Liver (tissue), 9 donors: ENCODE results near the gene LHX6. TPM values are rescaled to one million over a fixed set of nuclear protein-coding genes. Genes with fewer than 3 reads are reported as not detected.

Experiments used
- DNase-seq: peaks from one replicate; pipeline ENCODE4 v3.0.0-alpha.2; 2017; ENCODE audit warnings: low spot score
- H3K27ac ChIP-seq, 2 donors: one replicate each; pipeline ENCODE4 v1.7.0; 2013; ENCODE audit warnings: inconsistent platforms in 2 of 2, low read length in 2 of 2, control low read depth in 1 of 2, low read depth in 1 of 2, mild to moderate bottlenecking in 1 of 2
- H3K27me3 ChIP-seq, 4 donors: one replicate each; pipeline versions ENCODE4 v1.6.1 to v1.7.0; 2013; ENCODE audit warnings: low read length in 3 of 4, inconsistent platforms in 1 of 4, mild to moderate bottlenecking in 1 of 4, moderate library complexity in 1 of 4; ENCODE audit not compliant: control insufficient read depth in 4 of 4, insufficient read depth in 4 of 4
- H3K36me3 ChIP-seq, 4 donors: one replicate each; pipeline versions ENCODE4 v1.6.1 to v1.7.0; 2013; ENCODE audit warnings: low read length in 3 of 4, mild to moderate bottlenecking in 3 of 4, low read depth in 1 of 4, moderate library complexity in 1 of 4; ENCODE audit not compliant: control insufficient read depth in 4 of 4, insufficient read depth in 3 of 4
- H3K4me1 ChIP-seq, 4 donors: one replicate each; pipeline versions ENCODE4 v1.6.1 to v1.7.0; 2013; ENCODE audit warnings: low read length in 3 of 4, mild to moderate bottlenecking in 3 of 4, moderate library complexity in 1 of 4; ENCODE audit not compliant: control insufficient read depth in 4 of 4, insufficient read depth in 4 of 4
- H3K4me3 ChIP-seq, 3 donors: one replicate each; pipeline versions ENCODE4 v1.6.1 to v1.7.0; 2013; ENCODE audit warnings: low read length in 3 of 3, control low read depth in 1 of 3, low read depth in 1 of 3, mild to moderate bottlenecking in 1 of 3
- H3K9ac ChIP-seq, 2 donors: one replicate each; pipeline ENCODE4 v1.7.0; 2013; ENCODE audit warnings: low read length in 2 of 2, mild to moderate bottlenecking in 2 of 2, moderate library complexity in 2 of 2, control low read depth in 1 of 2, low read depth in 1 of 2
- H3K9me3 ChIP-seq, 4 donors: one replicate each; pipeline versions ENCODE4 v1.6.1 to v1.7.0; 2013; ENCODE audit warnings: low read length in 3 of 4; ENCODE audit not compliant: control insufficient read depth in 4 of 4
- ATF3 ChIP-seq: IDR thresholded peaks from 2 replicates; pipeline ENCODE4 v1.6.1; 2016; ENCODE audit warnings: antibody characterized with exemption
- CTCF ChIP-seq: fragments of 150-350 bp; IDR thresholded peaks from 2 replicates; pipeline ENCODE4 v1.5.1; 2017; ENCODE audit warnings: improper control_type of control experiment, low read depth, low read length; ENCODE audit not compliant: missing input control
- EGR1 ChIP-seq, 2 donors: IDR thresholded peaks; 2 replicates each; pipeline ENCODE4 v1.6.1; 2016 to 2018; ENCODE audit warnings: antibody characterized with exemption in 2 of 2, low read depth in 2 of 2
- FOXA1 ChIP-seq: IDR thresholded peaks from 2 replicates; pipeline ENCODE4 v1.6.1; 2016; ENCODE audit warnings: antibody characterized with exemption
- FOXA2 ChIP-seq: IDR thresholded peaks from 2 replicates; pipeline ENCODE4 v1.6.1; 2016; ENCODE audit warnings: antibody characterized with exemption
- GABPA ChIP-seq, 2 donors: IDR thresholded peaks in 1 of 2; conservative IDR thresholded peaks in 1 of 2; 2 replicates each; pipeline ENCODE4 v1.6.1; 2016; ENCODE audit warnings: antibody characterized with exemption in 2 of 2, mild to moderate bottlenecking in 1 of 2, moderate library complexity in 1 of 2
- HNF4A ChIP-seq, 2 donors: conservative IDR thresholded peaks; 2 replicates each; pipeline ENCODE4 v1.6.1; 2016; ENCODE audit warnings: antibody characterized with exemption in 2 of 2, mild to moderate bottlenecking in 2 of 2
- HNF4G ChIP-seq: IDR thresholded peaks from 2 replicates; pipeline ENCODE4 v1.6.1; 2016; ENCODE audit warnings: antibody characterized with exemption
- JUND ChIP-seq, 2 donors: IDR thresholded peaks; 2 replicates each; pipeline ENCODE4 v1.6.1; 2016; ENCODE audit warnings: antibody characterized with exemption in 2 of 2
- MAX ChIP-seq: IDR thresholded peaks from 2 replicates; pipeline ENCODE4 v1.6.1; 2016; ENCODE audit warnings: antibody characterized with exemption
- RAD21 ChIP-seq, 2 donors: IDR thresholded peaks; 2 replicates each; pipeline ENCODE4 v1.6.1; 2016; ENCODE audit warnings: antibody characterized with exemption in 2 of 2, mild to moderate bottlenecking in 2 of 2
- RXRA ChIP-seq, 2 donors: IDR thresholded peaks; 2 replicates each; pipeline ENCODE4 v1.6.1; 2017 to 2018; ENCODE audit warnings: antibody characterized with exemption in 2 of 2, mild to moderate bottlenecking in 1 of 2
- SP1 ChIP-seq: IDR thresholded peaks from 2 replicates; pipeline ENCODE4 v1.6.1; 2018; ENCODE audit warnings: antibody characterized with exemption, mild to moderate bottlenecking
- TAF1 ChIP-seq: conservative IDR thresholded peaks from 2 replicates; pipeline ENCODE4 v1.6.1; 2016; ENCODE audit warnings: antibody characterized with exemption, mild to moderate bottlenecking
- YY1 ChIP-seq: IDR thresholded peaks from 2 replicates; pipeline ENCODE4 v1.6.1; 2016; ENCODE audit warnings: antibody characterized with exemption, mild to moderate bottlenecking
- ZBTB33 ChIP-seq: IDR thresholded peaks from 2 replicates; pipeline ENCODE4 v1.6.1; 2016; ENCODE audit warnings: antibody characterized with exemption
- WGBS: extraction: QIAGEN DNeasy Blood & Tissue Kit; methylation state at CpG from one replicate; pipeline ENCODE4 v1.1.7; 2013; 5-methylcytosine and 5-hydroxymethylcytosine counted together
- polyA plus RNA-seq, 2 donors: library from polyadenylated mRNA; stranded (reverse) in 1 of 2; unstranded in 1 of 2; fragments of 200-250 nt in 1 of 2; fragments of >200 nt in 1 of 2; fragmentation: Nextera tagmentation in 1 of 2; extraction: Ambion mirVana in 1 of 2; gene quantifications; one replicate each; pipeline versions ENCODE4 v1.2.1 to v1.2.3, GENCODE V29; 2013 to 2015
- total RNA-seq, 2 donors: library from RNA; depleted of rRNA; stranded (reverse); fragments of >200 nt; gene quantifications; one replicate each; pipeline ENCODE4 v1.2.3, GENCODE V29; 2014
- donor health status: healthy.
- donor health status: healthy.
- donor health status: healthy.
- donor health status: healthy.
- donor health status: healthy.

The LHX6 gene
- total and polyA plus RNA-seq, 4 donors: 0.05 to 0.33 (median 0.18) TPM

GRCh38 chr9:122246666-122247065 is 17.9 kb upstream of the LHX6 start:
- DNase-seq: no peak
- no peaks in the 10 kb centered on the region for H3K4me1 ChIP-seq
- H3K9me3 ChIP-seq: no peaks in the 10 kb centered on the region
- TF ChIP-seq ATF3 (no peak), FOXA1 (no peak), HNF4G (no peak), MAX (no peak), CTCF (no peak), SP1 (no peak)
- H3K4me3 ChIP-seq: no peak overlapping the region
- no peak overlapping the region for H3K27ac ChIP-seq
- peaks cover 4 to 66% (median 64%) of the 10 kb centered on the region in 4 donors for H3K36me3 ChIP-seq
- no peak overlapping the region for H3K9ac ChIP-seq
- H3K27me3 ChIP-seq: no peaks in the 10 kb centered on the region
- 94% methylated on average over 3 of the region's 3 CpGs for WGBS

GRCh38 chr9:122244349-122244748 is 15.6 kb upstream of the LHX6 start:
- peaks cover 7 to 75% (median 64%) of the 10 kb centered on the region in 4 donors for H3K36me3 ChIP-seq
- 96% methylated on average over 3 of the region's 3 CpGs for WGBS

GRCh38 chr9:122239722-122240121 is 11.0 kb upstream of the LHX6 start:
- Histone ChIP-seq H3K36me3 (peaks cover 4 to 48% (median 38%) of the 10 kb centered on the region in 4 donors), H3K9ac (no peak overlapping the region), H3K27ac (no peak overlapping the region), H3K9me3 (no peaks in the 10 kb centered on the region), H3K27me3 (no peaks in the 10 kb centered on the region), H3K4me1 (no peaks in the 10 kb centered on the region), H3K4me3 (no peak overlapping the region)
- no peak for DNase-seq
- TF ChIP-seq EGR1 (IDR thresholded peaks at IDR 0.05; ENCODE audit: low read depth in 2 of 2) (no peak), RAD21 (IDR thresholded peaks at IDR 0.05) (no peak), TAF1 (no peak), FOXA1 (no peak), ATF3 (no peak), MAX (no peak), RXRA (IDR thresholded peaks at IDR 0.05) (no peak), JUND (IDR thresholded peaks at IDR 0.05) (no peak), HNF4A (conservative IDR thresholded peaks at IDR 0.05) (no peak), FOXA2 (no peak), GABPA (IDR thresholded peaks at IDR 0.05 in 1 of 2, conservative IDR thresholded peaks at IDR 0.05 in 1 of 2) (no peak)
- 93% methylated on average over 5 of the region's 5 CpGs for WGBS

More at GRCh38 chr9:122244349-122244748, 15.6 kb upstream of the LHX6 start:
- H3K9me3 ChIP-seq: no peaks in the 10 kb centered on the region
- H3K27me3 ChIP-seq: no peaks in the 10 kb centered on the region
- no peak overlapping the region for H3K27ac ChIP-seq
- no peak overlapping the region for H3K4me3 ChIP-seq
- no peaks in the 10 kb centered on the region for H3K4me1 ChIP-seq
- H3K9ac ChIP-seq: no peak overlapping the region
- DNase-seq: no peak
- TF ChIP-seq ZBTB33 (no peak), HNF4G (no peak), YY1 (no peak)
